Endothelial cell of umbilical vein (primary cell): Measurements from ENCODE around the gene HHIP. TPM values are rescaled to one million over a fixed set of nuclear protein-coding genes. Genes with fewer than 3 reads are reported as not detected.
A peak's percentile ranks its signal among the peaks of the same experiment; 100 is the strongest.

Source experiments
- BruUV-seq: library from RNA; stranded (reverse); fragments of 400-500 nt; replicated peaks from 2 replicates; lab custom pipeline; 2021; lab: Mats Ljungman, UMichigan
- CTCF ChIA-PET: fragments of 300-600, 350-600 bp; sonication (Branson Sonifier 250); formaldehyde crosslinking; loops from one replicate; lab custom pipeline; 2021; ENCODE audit warnings: antibody characterized with exemption, inconsistent platforms; lab: Charles Lee
- POLR2A ChIA-PET: fragments of 300-600, 350-600 bp; sonication (Branson Sonifier 250); formaldehyde crosslinking; loops from one replicate; lab custom pipeline; 2021; ENCODE audit warnings: antibody characterized with exemption, inconsistent platforms; lab: Charles Lee
- DNase-seq: peaks from one replicate; pipeline ENCODE4 v3.0.0-alpha.2; 2011; ENCODE audit warnings: low read depth, low spot score
- FAIRE-seq: peaks from 2 replicates; lab custom pipeline; 2011; peaks lifted over from hg19 to GRCh38; lab: Jason Lieb, UNC
- H2AFZ ChIP-seq: 2 replicates; pipeline ENCODE4 v1.6.0; 2012; ENCODE audit warnings: low read depth, low read length, control low read depth, inconsistent platforms
- H3K27ac ChIP-seq: 2 replicates; pipeline ENCODE4 v1.5.1; 2011; ENCODE audit warnings: low read depth, mild to moderate bottlenecking, control low read depth, low read length, moderate library complexity; ENCODE audit not compliant: insufficient read depth
- H3K27me3 ChIP-seq, 2 experiments: 2 replicates each; pipeline versions ENCODE4 v1.6.0 to v1.6.1; 2011; ENCODE audit warnings: low read length in 2 of 2, mixed read lengths in 1 of 2; ENCODE audit not compliant: control insufficient read depth in 2 of 2, insufficient read depth in 2 of 2
- H3K36me3 ChIP-seq, 2 experiments: 2 replicates in 1 of 2; 3 replicates in 1 of 2; pipeline ENCODE4 v1.5.1; 2011; ENCODE audit warnings: low read length in 2 of 2, mild to moderate bottlenecking in 1 of 2, moderate library complexity in 1 of 2; ENCODE audit not compliant: control insufficient read depth in 2 of 2, insufficient read depth in 2 of 2; ENCODE audit errors: extremely low read depth in 1 of 2
- H3K4me1 ChIP-seq: 3 replicates; pipeline ENCODE4 v1.5.1; 2011; ENCODE audit warnings: mild to moderate bottlenecking, low read length; ENCODE audit not compliant: control insufficient read depth, insufficient read depth; ENCODE audit errors: extremely low read depth
- H3K4me2 ChIP-seq: 2 replicates; pipeline ENCODE4 v1.6.1; 2011; ENCODE audit warnings: low read length, control low read depth, mixed read lengths; ENCODE audit not compliant: insufficient read depth
- H3K4me3 ChIP-seq, 3 experiments: fragments of 200-600 bp in 1 of 3; sonication (generic), shearing (Covaris generic) in 1 of 3; replicated peaks in 1 of 3; 2 replicates each; pipeline ENCODE4 v1.5.1; 2011 to 2016; ENCODE audit warnings: control low read depth in 3 of 3, low read length in 3 of 3, mild to moderate bottlenecking in 2 of 3, inconsistent platforms in 1 of 3, low read depth in 1 of 3, moderate library complexity in 1 of 3; ENCODE audit not compliant: insufficient read depth in 1 of 3
- H3K79me2 ChIP-seq: 2 replicates; pipeline ENCODE4 v1.6.0; 2012; ENCODE audit warnings: low read length, inconsistent platforms; ENCODE audit not compliant: control insufficient read depth, insufficient read depth
- H3K9ac ChIP-seq: replicated peaks from 2 replicates; pipeline ENCODE3; 2011; ENCODE audit warnings: low read length, control low read depth; ENCODE audit not compliant: insufficient read depth; ENCODE audit errors: extremely low read depth
- H3K9me1 ChIP-seq: replicated peaks from 3 replicates; pipeline ENCODE4 v1.6.0; 2011; ENCODE audit warnings: mild to moderate bottlenecking, low read length; ENCODE audit not compliant: control insufficient read depth, insufficient read depth; ENCODE audit errors: extremely low read depth
- H3K9me3 ChIP-seq: replicated peaks from 2 replicates; pipeline ENCODE4 v1.5.1; 2012; ENCODE audit warnings: low read length, inconsistent platforms; ENCODE audit not compliant: control insufficient read depth, insufficient read depth
- H4K20me1 ChIP-seq: replicated peaks from 2 replicates; pipeline ENCODE3; 2011; ENCODE audit warnings: mild to moderate bottlenecking, low read length; ENCODE audit not compliant: control insufficient read depth, insufficient read depth; ENCODE audit errors: extremely low read depth
- EZH2 ChIP-seq: IDR thresholded peaks from 2 replicates; pipeline ENCODE4 v1.6.1; 2012; ENCODE audit warnings: borderline replicate concordance, low read depth, mild to moderate bottlenecking, moderate library complexity, low read length, inconsistent platforms; ENCODE audit not compliant: severe bottlenecking
- GATA2 ChIP-seq: IDR thresholded peaks from 2 replicates; pipeline ENCODE4 v1.7.0; 2011; ENCODE audit warnings: low read depth, mild to moderate bottlenecking, moderate library complexity, mixed read lengths, low read length; ENCODE audit not compliant: insufficient read length, insufficient read depth
- JUN ChIP-seq: IDR thresholded peaks from 2 replicates; pipeline ENCODE4 v1.6.1; 2011; ENCODE audit warnings: borderline replicate concordance, low read depth; ENCODE audit not compliant: insufficient read length, insufficient read depth
- POLR2A ChIP-seq: IDR thresholded peaks from 2 replicates; pipeline ENCODE4 v1.6.1; 2012; ENCODE audit warnings: low read depth, mild to moderate bottlenecking, control low read depth, low read length
- POLR2AphosphoS5 ChIP-seq: IDR thresholded peaks from 2 replicates; pipeline ENCODE4 v1.6.1; 2012; ENCODE audit warnings: low read depth, mild to moderate bottlenecking, control low read depth, low read length, moderate library complexity; ENCODE audit not compliant: insufficient read depth
- dilution Hi-C: fragments of 300-500 bp; cut with MboI; formaldehyde crosslinking; loops from one replicate; pipeline ENCODE4 v1.15.0; 2019; ENCODE audit warnings: low sequenced_read_pairs; ENCODE audit not compliant: extremely low pct_ligation_motif_present
- intact Hi-C: fragments of 100-400 bp; cut with micrococcal nuclease; formaldehyde crosslinking; loops from one replicate; pipeline ENCODE4 v1.10.0; 2022
- polyA plus RNA-seq, 4 experiments: library from polyadenylated mRNA; depleted of rRNA in 3 of 4; stranded (reverse) in 3 of 4; unstranded in 1 of 4; fragments of >200 nt; gene quantifications; 2 replicates each; pipeline versions ENCODE4 v1.2.1 to v1.2.3, GENCODE V29; 2011 to 2012; ENCODE audit warnings: missing spikeins in 1 of 4
- total RNA-seq: library from RNA; stranded (reverse); gene quantifications from 2 replicates; pipeline ENCODE4 v1.2.3, GENCODE V29; 2021
- TF ChIP-seq, protein P1 (sequence below): IDR thresholded peaks from 2 replicates; pipeline ENCODE4 v1.6.1; 2011; ENCODE audit not compliant: insufficient read depth, insufficient read length

The HHIP gene
- total and polyA plus RNA-seq, 2 donors (not counting 3 experiments of a cell fraction or from before 2014, with no cell fraction given): 239 to 971 TPM

DNA sequence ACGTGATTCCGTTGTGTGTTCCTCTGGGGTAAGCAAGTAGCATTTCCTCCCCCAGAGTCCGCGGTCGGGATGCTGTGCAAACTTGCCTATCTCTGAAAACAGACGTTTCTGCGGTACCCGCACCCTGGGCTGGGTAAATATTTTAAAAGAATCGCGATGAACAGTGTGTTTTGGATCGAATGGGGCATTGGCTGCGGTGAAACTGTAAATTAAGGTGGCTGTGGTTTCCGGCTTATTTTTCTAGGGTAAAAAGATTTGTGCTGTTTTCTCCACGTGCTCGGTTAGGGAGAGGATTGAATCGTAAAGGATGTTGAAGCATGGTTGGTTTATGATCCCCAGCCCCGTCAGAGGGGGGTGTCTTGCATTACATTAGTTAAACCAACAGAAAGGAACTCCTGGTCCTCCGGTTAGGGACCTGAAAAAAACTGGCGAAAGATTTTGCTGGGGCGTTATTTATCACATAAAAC is 1.2 kb downstream of the HHIP start:
- Histone ChIP-seq H2AFZ (no peak overlapping the region), H3K27ac (peak overlapping the region; percentile 95), H3K9me1 (no peaks in the 10 kb centered on the region), H4K20me1 (peaks cover 10% of the 10 kb centered on the region), H3K4me2 (peak overlapping the region; percentile 99), H3K79me2 (peaks cover 96% of the 10 kb centered on the region), H3K4me1 (peaks cover 38% of the 10 kb centered on the region), H3K36me3 (peaks cover 4 to 32% of the 10 kb centered on the region in 2 experiments), H3K9ac (peak overlapping the region; percentile 97), H3K4me3 (peak overlapping the region; percentile 62 to 100 (median 100)), H3K27me3 (no peaks in the 10 kb centered on the region), H3K9me3 (no peaks in the 10 kb centered on the region)
- POLR2A ChIA-PET: interaction anchor here (2.6 to 3.8 kb wide), 2 partner anchors 19 to 68 kb away, joined by 12 to 18 read pairs; no protein-coding TSS in a partner anchor
- no TSS peak for BruUV-seq
- CTCF ChIA-PET: interaction anchor here (1.0 to 1.2 kb wide), 5 partner anchors 33 to 472 kb away, joined by 3 to 4 read pairs (median 4); no protein-coding TSS in a partner anchor
- DNase-seq (peak; percentile 57), FAIRE-seq (no peak)
- intact Hi-C loops (loop anchor here (2.0 to 10.0 kb wide), 4 partner anchors 64 to 450 kb away; partner anchors contain the start of genes ABCE1 and ANAPC10), dilution Hi-C loops (no loop called here)
- TF ChIP-seq JUN: no peak
- TF ChIP-seq, protein P1, sequence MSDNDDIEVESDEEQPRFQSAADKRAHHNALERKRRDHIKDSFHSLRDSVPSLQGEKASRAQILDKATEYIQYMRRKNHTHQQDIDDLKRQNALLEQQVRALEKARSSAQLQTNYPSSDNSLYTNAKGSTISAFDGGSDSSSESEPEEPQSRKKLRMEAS: peak; percentile 65

GRCh38 chr4:144647590-144647989 is 1.6 kb downstream of the HHIP start:
- no peaks in the 10 kb centered on the region for H3K9me3 ChIP-seq
- H4K20me1 ChIP-seq: peaks cover 12% of the 10 kb centered on the region
- H3K4me3 ChIP-seq: peak overlapping the region; percentile 62 to 100 (median 100)
- H3K4me2 ChIP-seq: peak overlapping the region; percentile 99
- no peaks in the 10 kb centered on the region for H3K27me3 ChIP-seq
- peaks cover 37% of the 10 kb centered on the region for H3K4me1 ChIP-seq
- dilution Hi-C loops (no loop called here), intact Hi-C loops (loop anchor here (2.0 to 10.0 kb wide), 4 partner anchors 63 to 450 kb away; partner anchors contain the start of genes ABCE1 and ANAPC10)
- DNase-seq (peak; percentile 33), FAIRE-seq (no peak)
- no TSS peak for BruUV-seq
- H3K9me1 ChIP-seq: no peaks in the 10 kb centered on the region
- TF ChIP-seq POLR2A (peak; percentile 5), GATA2 (no peak), EZH2 (no peak), POLR2AphosphoS5 (no peak)
- H3K36me3 ChIP-seq: peaks cover 4 to 32% of the 10 kb centered on the region in 2 experiments
- CTCF ChIA-PET: interaction anchor here (0.6 to 3.9 kb wide), 5 partner anchors 11 to 472 kb away, joined by 3 to 18 read pairs (median 4); no protein-coding TSS in a partner anchor
- peak overlapping the region; percentile 97 for H3K9ac ChIP-seq
- H3K27ac ChIP-seq: peak overlapping the region; percentile 95
- no peak overlapping the region for H2AFZ ChIP-seq
- H3K79me2 ChIP-seq: peaks cover 97% of the 10 kb centered on the region
- POLR2A ChIA-PET: no interaction called here
